ENCODE data around the gene RBSN.

GRCh38 chr3:15071699-15072098, 27.2 kb downstream of the RBSN start:
- TF ChIP-seq CTCF (IDR thresholded peaks at IDR 0.05; ENCODE audit: insufficient read depth, low read length) (no peak), POLR2AphosphoS5 (IDR thresholded peaks at IDR 0.05; ENCODE audit: low read depth) (no peak)
